Activated CD4-positive, alpha-beta T cell treated with anti-CD3 and anti-CD28 coated beads, Interleukin-2, amount 50 U/mL, for 4 hours (primary cell): Measurements from ENCODE around the gene NTSR1.
"Not testable (repeated sequence)": the region's sequence is repeated elsewhere in the genome, so short reads cannot be mapped to it uniquely, and the experiment has no call there.

Experiments used
- DNase-seq, 2 experiments: peaks; one replicate each; pipeline ENCODE4 v3.0.0-alpha.2; 2020

NTSR1 gene

GRCh38 chr20:62675156-62675876, 33.3 kb upstream of the NTSR1 start:
- DNase-seq = no peak

- DNase-seq = no peak
Observed at GRCh38 chr20:62675877-62676260, 32.8 kb upstream of the NTSR1 start.

GRCh38 chr20:62676976-62677375, 31.7 kb upstream of the NTSR1 start:
- DNase-seq = no peak

- DNase-seq = no peak
Observed at GRCh38 chr20:62677678-62678077, 31.0 kb upstream of the NTSR1 start.

GRCh38 chr20:62678553-62678952, 30.1 kb upstream of the NTSR1 start:
- no peak for DNase-seq

GRCh38 chr20:62679978-62680589, 28.6 kb upstream of the NTSR1 start:
- no peak for DNase-seq

GRCh38 chr20:62682912-62683517, 25.6 kb upstream of the NTSR1 start:
- DNase-seq = no peak

GRCh38 chr20:62683660-62684322, 24.8 kb upstream of the NTSR1 start:
- DNase-seq = not testable (repeated sequence)

GRCh38 chr20:62684981-62685380, 23.7 kb upstream of the NTSR1 start:
- no peak for DNase-seq

GRCh38 chr20:62685781-62686555, 22.7 kb upstream of the NTSR1 start:
- DNase-seq = no peak

- no peak for DNase-seq
Observed at GRCh38 chr20:62686869-62687830, 21.5 kb upstream of the NTSR1 start.

- no peak for DNase-seq
Observed at GRCh38 chr20:62688083-62688482, 20.6 kb upstream of the NTSR1 start.

- DNase-seq = no peak
Observed at GRCh38 chr20:62688855-62689460, 19.7 kb upstream of the NTSR1 start.

GRCh38 chr20:62689861-62690260, 18.8 kb upstream of the NTSR1 start:
- no peak for DNase-seq

- no peak for DNase-seq
Observed at GRCh38 chr20:62690261-62690820, 18.3 kb upstream of the NTSR1 start.

GRCh38 chr20:62691487-62691886, 17.1 kb upstream of the NTSR1 start:
- DNase-seq = no peak

GRCh38 chr20:62692176-62692575, 16.5 kb upstream of the NTSR1 start:
- DNase-seq = no peak

GRCh38 chr20:62692801-62693523, 15.7 kb upstream of the NTSR1 start:
- DNase-seq = no peak

GRCh38 chr20:62693524-62693922, 15.1 kb upstream of the NTSR1 start:
- no peak for DNase-seq

- DNase-seq = no peak
Observed at GRCh38 chr20:62694106-62694505, 14.5 kb upstream of the NTSR1 start.
